GM12872 (cell line): ENCODE data around the gene ZNF223.

ENCODE experiments used
- CTCF ChIP-seq: IDR thresholded peaks from 3 replicates; pipeline ENCODE4 v1.5.1; 2011; ENCODE audit warnings: low read depth, mild to moderate bottlenecking, low read length, moderate library complexity; ENCODE audit not compliant: insufficient read depth

Gene ZNF223

DNA sequence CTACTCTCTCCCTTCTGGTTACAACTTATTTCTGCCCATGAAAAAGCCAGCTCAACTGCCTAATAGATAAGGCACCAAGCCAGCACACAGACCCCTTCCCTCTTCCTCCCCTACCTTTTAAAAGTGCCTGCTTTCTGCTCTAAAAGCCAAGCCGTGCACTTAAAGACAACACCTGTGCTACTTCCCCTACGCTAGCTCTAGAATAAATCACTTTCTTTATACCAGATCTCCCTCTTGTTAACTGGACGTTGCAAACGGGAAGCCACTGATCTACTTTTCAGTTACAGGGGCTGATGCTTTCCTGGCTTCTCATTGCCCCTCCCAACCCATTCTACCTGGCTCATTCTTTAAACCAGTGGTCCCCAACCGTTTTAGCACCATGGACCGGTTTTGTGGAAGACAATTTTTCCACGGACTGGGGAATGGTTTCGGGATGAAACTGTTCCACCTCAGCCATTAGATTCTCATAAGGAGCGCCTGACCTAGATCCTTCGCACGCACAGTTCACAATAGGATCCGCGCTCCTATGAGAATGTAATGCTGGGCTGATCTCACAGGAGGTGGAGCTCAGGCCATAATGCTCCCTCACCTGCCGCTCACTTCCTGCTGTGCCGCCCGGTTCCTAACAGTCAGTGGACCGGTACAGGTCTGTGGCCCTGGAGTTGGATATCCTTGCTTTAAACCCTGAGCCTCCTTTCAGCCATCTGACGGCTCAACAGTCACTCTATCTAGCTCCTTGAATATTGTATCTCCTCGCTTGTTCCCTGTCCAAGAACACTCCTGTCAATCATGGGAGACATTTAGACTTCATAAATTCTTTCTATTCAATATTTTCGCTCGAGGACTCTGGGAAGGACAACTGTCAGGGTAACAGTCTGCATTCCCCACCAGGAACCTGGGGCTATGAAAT is 841 bp upstream of the ZNF223 start:
- TF ChIP-seq CTCF, result no peak

DNA sequence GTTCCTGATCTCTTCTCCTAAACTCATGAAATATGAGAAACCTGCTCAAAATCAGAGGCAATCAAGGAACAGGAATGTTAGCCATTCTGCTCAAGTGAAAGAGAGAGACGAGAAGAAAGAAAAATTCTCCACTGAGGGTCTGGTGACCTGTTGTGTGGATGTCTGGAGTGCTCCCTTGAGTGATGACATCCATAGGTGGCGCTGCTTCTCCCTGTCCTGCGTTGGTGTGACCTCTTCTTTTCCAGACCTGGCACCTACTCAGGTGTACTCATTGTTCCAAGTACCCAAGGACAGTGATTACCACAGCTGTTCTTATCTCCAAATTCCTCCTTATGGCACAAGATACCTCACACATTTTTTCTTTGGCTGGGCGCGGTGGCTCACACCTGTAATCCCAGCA is 4.0 kb downstream of the ZNF223 start:
- no peak for TF ChIP-seq CTCF

DNA sequence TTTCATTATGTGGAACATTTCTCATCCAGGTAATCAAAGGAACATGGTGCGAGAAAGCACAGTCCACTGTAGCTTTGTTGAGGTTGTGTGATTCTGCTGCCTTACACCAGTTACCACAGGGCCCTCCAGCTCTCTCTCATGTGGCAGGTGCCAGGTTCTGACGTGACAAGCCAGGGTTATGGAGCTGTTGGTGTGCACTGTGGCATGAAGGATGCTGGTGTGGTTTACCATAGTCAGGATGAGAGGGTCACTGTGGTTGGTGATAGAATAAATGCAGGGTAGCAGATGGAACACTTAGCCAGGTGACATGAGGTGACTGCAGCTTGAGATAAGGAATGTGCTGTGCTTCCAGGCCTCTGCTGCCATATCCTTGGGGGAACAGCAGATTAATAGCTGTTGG is 7.4 kb downstream of the ZNF223 start:
- TF ChIP-seq CTCF, result no peak

DNA sequence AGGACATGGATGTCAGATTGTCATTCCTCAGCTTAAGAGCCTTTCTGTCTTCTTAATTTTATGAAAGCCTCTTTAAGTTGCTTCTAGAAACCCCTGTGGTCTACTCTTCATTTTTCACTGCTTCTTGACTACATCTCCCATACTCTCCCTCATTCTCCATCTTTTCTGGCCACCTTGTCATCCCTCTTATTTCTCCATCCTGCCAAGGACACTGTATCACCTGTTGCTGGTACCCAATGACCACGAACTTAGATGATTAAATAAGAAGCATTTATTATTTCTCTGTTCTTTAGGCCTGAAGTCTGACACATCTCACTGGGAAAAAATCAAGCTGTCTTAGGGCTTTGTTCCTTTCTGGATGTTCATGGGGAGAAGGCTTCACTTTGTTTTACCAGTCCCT is 9.2 kb downstream of the ZNF223 start:
- no peak for TF ChIP-seq CTCF

- TF ChIP-seq CTCF, result no peak
Measured at GRCh38 chr19:44066305-44066704, 14.5 kb downstream of the ZNF223 start.

- TF ChIP-seq CTCF, result no peak
Measured at GRCh38 chr19:44069415-44069814, 17.6 kb downstream of the ZNF223 start.

GRCh38 chr19:44071824-44072542 is 20.1 kb downstream of the ZNF223 start, which contains the start of gene ZNF284:
Gene ZNF284 (plus strand): TSS chr19:44072159. CDS start chr19:44076390, 4,231 bp downstream.
- no peak for TF ChIP-seq CTCF
